HG02870 (cell line): ENCODE measurements around the gene GNG2.

Experiments used
- ATAC-seq: cut with Tn5 transposase; IDR thresholded peaks from one replicate; pipeline ENCODE4 v1.9.1; 2021; ENCODE audit warnings: mild to moderate bottlenecking, moderate library complexity; ENCODE audit not compliant: unreplicated experiment

The GNG2 gene

GRCh38 chr14:51989293-51990234 lies 129.2 kb downstream of the GNG2 start, which contains the start of gene RTRAF:
Gene RTRAF (plus strand): TSS chr14:51989546. CDS start chr14:51989640, 94 bp downstream.
- peak; percentile 87 for ATAC-seq

- ATAC-seq = no peak
Measured at GRCh38 chr14:51990488-51990887, 130.1 kb downstream of the GNG2 start.

- ATAC-seq = no peak
Measured at GRCh38 chr14:51993285-51993920, 133.0 kb downstream of the GNG2 start.

- no peak for ATAC-seq
Measured at GRCh38 chr14:51996148-51996746, 135.8 kb downstream of the GNG2 start.

GRCh38 chr14:51998348-51998747 lies 137.9 kb downstream of the GNG2 start:
- no peak for ATAC-seq

- ATAC-seq = no peak
Measured at GRCh38 chr14:51999084-51999483, 138.7 kb downstream of the GNG2 start.

GRCh38 chr14:52000019-52000582 lies 139.7 kb downstream of the GNG2 start:
- no peak for ATAC-seq

- no peak for ATAC-seq
Measured at GRCh38 chr14:52000696-52001095, 140.3 kb downstream of the GNG2 start.

- ATAC-seq = no peak
Measured at GRCh38 chr14:52002542-52002941, 142.1 kb downstream of the GNG2 start.

GRCh38 chr14:52003324-52003723 lies 142.9 kb downstream of the GNG2 start:
- ATAC-seq = no peak

- ATAC-seq = no peak
Measured at GRCh38 chr14:52005625-52006024, 145.2 kb downstream of the GNG2 start.

GRCh38 chr14:52006361-52006760 lies 145.9 kb downstream of the GNG2 start:
- no peak for ATAC-seq

- ATAC-seq = no peak
Measured at GRCh38 chr14:52007211-52007610, 146.8 kb downstream of the GNG2 start.

GRCh38 chr14:52007637-52008036 lies 147.2 kb downstream of the GNG2 start:
- ATAC-seq = no peak

- ATAC-seq = no peak
Measured at GRCh38 chr14:52008136-52008535, 147.7 kb downstream of the GNG2 start.

- ATAC-seq = no peak
Measured at GRCh38 chr14:52010173-52010693, 149.8 kb downstream of the GNG2 start.

GRCh38 chr14:52011523-52011922 lies 151.1 kb downstream of the GNG2 start:
- ATAC-seq = no peak

GRCh38 chr14:52012635-52013034 lies 152.2 kb downstream of the GNG2 start:
- ATAC-seq = no peak

- ATAC-seq = no peak
Measured at GRCh38 chr14:52013984-52014600, 153.7 kb downstream of the GNG2 start.

GRCh38 chr14:52014601-52015267 lies 154.3 kb downstream of the GNG2 start:
- no peak for ATAC-seq
